GM19324 (cell line): ENCODE results near the gene TPPP2.
"Not testable (repeated sequence)": the region's sequence is repeated elsewhere in the genome, so short reads cannot be mapped to it uniquely, and the experiment has no call there.

ENCODE experiments used
- ATAC-seq: cut with Tn5 transposase; IDR thresholded peaks from one replicate; pipeline ENCODE4 v1.9.1; 2021; ENCODE audit warnings: mild to moderate bottlenecking, moderate library complexity; ENCODE audit not compliant: unreplicated experiment, low FRiP score

TPPP2 gene

DNA sequence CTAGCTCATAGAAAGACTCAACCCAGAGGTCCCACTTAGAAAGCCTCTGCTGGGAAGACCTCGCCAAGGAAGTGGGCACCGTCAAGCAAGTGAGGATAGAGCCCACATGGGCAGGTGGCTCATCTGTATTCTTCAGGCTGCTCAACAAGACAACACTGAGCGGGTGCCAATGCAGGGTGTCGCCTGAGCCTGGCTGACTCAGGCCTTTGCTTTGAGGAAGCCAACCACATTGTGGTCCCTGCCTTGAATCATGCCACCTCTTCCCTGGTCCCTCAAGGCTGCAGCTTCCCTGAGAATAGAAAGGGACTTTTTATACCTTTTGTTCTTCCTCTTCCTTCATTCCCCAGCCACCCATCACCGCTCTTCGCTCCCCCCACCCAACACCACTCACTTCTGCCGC is 6.7 kb downstream of the TPPP2 start:
- ATAC-seq = no peak

DNA sequence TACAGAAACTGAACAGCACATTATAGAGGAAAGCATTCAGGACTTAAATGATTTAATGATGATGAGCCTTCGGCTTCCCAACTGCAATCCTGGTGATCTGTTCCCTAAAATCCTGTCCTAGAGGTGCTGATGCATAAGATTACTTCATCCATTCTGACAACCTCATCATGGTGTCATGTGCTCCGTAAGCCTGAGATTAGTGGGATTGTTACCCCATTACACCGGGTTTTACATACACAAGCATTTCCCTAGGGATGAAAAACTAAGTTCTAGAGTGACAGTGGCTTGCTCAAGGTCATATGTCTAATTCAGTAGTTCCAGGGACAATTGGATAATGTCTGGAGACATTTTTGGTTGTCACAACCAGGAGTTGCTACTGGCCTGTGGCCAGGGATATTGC is 7.1 kb downstream of the TPPP2 start:
- no peak for ATAC-seq

DNA sequence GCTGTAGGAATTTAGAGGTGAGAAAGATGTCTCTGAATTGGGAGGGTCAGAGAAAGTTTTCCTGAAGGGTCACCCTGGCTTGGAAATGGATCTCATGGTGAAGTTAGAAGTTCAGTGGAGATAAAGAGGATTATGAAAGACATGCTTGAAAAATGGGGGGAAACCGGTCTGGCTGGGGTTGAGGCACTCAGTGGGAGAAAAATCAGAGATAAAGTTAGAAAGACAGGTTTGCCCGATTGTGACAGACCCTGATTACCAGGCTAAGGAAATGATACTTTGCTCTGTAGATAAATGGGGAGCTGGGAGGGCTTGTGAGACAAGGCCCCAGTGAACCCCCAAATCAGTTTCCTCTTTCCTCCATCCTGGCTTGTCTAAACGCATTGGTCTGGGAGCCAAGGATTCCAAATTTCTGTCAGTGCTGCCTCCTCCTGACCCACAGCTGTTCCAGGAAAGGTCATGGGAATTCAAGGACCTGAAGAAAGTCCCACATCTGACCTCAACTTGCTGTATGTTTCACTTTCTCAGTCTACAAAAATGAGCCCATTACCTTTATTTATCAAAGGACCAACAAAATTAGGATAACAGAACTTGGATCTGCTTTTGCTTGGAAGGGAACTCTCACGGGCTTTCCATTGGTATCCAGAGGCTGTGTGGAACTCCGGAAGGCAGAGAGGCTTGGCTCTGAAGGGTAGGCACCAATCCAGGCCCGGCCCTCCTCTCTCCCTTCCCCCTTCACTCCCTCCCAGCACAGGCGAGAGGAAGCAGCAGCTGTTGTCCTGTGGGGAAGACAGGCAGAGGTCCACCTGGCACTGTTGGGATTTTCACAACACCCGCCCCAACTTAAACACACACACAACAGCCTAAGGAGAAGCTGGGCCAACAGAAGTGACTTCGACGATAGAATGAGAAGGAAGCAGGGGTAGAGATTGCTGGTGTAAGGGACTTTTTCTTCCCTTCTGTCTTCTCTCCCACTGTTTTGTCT is 8.7 kb downstream of the TPPP2 start:
- ATAC-seq = no peak

GRCh38 chr14:21039585-21040369 is 9.8 kb downstream of the TPPP2 start:
- no peak for ATAC-seq

DNA sequence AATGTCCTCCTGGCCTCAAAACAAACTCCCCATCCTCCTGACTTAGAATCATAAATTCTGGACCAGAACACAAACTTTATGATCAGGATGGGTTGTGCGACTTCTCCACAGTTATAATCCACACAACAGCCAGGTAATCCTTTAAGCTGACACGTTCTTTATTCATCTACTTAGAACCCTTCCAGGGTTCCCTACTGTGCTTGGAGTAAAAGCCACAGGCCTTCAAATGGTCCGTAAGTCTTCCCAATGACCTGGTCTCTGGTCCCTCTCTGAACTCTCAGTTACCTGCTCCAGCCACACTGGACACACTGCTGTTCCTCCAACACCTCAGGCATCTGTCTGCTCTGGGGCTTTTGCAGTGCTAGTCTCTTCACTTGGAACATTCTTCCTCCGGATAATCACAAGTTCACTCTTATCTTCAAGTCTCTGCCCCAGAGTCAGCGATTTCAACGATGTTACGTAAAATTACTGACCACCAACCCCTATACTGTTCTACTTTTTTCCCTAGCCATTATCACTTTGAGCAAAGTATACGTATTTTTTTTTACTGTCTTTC is 10.4 kb downstream of the TPPP2 start:
- ATAC-seq = no peak

DNA sequence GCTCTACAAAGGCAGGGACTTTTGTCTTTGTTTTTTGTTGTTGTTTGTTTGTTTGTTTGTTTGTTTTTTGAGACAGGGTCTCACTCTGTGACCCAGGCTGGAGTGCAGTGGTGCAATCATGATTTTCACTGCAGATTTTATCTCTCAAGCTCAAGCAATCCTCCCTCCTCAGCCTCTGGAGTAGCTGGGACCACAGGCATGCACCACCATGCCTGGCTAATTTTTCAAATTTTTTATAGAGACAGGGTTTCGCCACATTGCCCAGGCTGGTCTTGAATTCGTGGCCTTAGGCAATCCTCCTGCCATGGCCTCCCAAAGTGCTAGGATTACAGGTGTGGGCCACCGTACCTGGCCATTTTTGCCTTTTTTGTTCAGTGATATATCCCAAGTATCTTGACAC is 10.9 kb downstream of the TPPP2 start:
- ATAC-seq = not testable (repeated sequence)

DNA sequence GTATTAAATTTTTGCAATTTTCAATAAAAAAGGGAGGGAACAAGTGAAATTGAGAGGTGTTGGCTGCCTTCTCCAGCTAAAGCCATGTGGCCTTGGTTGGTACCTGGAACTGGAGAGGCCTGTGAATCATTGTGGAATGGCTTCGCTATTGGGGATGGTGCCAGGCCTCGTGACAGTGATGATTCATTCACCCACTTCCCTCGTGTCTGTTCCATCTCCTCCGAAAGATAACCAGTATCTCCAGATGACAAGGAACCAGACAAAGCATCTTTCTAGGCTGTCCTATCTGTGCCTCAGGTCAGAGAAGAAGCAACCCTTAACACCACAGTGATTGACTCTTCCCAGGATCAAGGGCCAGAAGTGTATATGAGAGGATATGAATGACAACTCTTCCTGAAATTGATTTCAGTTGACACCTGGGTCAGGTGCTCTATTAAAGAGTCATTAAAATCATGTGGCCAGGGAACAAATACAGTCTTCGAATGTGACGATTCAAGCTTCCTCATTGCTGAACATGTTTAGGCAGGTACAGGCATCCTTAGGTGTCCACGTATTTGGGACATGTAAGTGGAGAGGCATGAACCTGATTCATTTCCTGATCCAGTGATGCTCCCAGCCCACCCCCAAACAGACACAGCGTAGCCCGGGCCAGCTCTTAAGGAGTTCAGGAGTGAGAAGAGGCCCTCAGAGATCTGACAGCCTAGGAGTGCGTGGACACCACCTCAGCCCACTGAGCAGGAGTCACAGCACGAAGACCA is 11.8 kb downstream of the TPPP2 start, which contains the start of gene RNASE7:
Gene RNASE7 (plus strand): TSS at position 687 of the 758 bp plus-strand sequence. CDS start 631 bp downstream, outside the sequence.
- no peak for ATAC-seq

DNA sequence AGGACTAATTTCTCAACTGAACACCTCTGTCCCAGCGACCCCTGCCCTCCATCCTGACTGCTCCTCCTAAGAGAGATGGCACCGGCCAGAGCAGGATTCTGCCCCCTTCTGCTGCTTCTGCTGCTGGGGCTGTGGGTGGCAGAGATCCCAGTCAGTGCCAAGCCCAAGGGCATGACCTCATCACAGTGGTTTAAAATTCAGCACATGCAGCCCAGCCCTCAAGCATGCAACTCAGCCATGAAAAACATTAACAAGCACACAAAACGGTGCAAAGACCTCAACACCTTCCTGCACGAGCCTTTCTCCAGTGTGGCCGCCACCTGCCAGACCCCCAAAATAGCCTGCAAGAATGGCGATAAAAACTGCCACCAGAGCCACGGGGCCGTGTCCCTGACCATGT is 12.9 kb downstream of the TPPP2 start:
- ATAC-seq = no peak

- ATAC-seq = no peak
These were observed 13.5 kb downstream of the TPPP2 start for GRCh38 chr14:21043387-21043973.

DNA sequence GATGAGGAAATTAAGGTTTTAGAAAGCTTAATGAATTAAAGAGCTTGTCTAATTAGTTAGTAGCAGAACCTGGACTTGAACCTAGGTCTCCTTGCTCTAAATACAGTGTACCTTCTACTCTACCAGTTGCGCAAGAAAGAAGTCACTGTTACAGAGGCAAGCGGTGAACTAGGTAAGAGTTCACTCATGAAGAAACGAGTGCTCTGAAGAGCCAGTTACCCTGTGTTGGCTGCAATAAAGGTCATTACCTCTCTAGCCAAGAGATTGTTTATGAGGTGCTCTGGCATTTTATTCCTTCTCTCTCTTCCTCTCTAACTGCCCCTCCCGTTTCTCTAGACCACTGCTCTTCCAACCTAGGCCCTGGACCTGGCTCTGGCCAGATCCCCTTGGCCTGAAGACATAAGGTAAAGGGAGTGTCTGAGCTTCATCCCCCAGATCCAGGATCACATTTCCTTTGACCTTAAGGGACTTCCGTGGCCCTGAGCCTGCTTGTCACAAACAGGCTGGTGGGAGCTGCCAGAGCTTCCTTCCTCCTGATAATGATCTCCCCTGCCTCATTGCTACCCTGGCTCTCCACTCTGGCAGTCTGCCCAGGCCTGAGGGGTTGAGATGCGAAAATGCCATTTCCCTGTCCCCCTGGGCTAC is 14.1 kb downstream of the TPPP2 start:
- ATAC-seq = no peak

DNA sequence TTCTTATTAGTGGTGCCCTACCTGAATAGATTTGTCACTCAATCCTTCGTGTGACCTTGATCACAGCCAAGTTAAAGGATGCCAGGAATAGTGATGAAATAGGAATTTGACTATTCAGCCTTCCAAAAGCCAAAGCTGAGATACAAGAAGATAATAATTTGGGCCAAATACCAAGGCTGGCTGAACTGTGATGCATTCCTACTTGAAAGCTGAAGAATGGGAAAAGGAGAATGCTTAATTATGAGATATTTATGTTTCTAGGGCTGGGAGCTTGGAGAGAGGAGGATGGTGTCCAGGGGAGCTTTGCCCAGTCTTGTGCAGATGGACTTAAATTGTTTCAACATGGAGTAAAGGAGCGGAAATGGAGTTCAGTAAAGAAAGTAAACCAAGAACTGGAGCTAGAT is 17.4 kb downstream of the TPPP2 start:
- no peak for ATAC-seq

DNA sequence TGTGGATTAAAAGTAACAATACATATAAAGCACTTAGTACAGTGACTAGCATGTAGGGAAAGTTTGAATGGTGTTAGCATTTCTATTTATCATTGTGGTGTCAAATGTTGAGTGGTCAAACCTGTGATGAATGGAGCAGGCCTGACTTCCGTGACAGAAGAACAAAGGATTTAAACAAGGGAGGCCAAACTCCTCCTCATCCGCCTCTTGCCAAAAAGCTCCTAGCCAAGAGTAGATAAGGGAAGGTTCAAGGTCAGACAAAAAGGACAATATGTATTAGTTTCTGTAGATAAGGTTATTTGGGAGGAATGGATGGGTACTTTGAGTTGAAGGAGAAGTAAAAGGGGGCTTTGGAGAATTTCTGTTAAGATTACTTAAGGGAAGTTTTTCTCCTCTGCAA is 18.6 kb downstream of the TPPP2 start:
- no peak for ATAC-seq

GRCh38 chr14:21049271-21049673 is 19.3 kb downstream of the TPPP2 start:
- ATAC-seq = no peak

GRCh38 chr14:21050597-21050996 is 20.6 kb downstream of the TPPP2 start:
- no peak for ATAC-seq

GRCh38 chr14:21053184-21054122 is 23.4 kb downstream of the TPPP2 start:
- ATAC-seq = no peak

GRCh38 chr14:21054123-21054767 is 24.2 kb downstream of the TPPP2 start:
- no peak for ATAC-seq

DNA sequence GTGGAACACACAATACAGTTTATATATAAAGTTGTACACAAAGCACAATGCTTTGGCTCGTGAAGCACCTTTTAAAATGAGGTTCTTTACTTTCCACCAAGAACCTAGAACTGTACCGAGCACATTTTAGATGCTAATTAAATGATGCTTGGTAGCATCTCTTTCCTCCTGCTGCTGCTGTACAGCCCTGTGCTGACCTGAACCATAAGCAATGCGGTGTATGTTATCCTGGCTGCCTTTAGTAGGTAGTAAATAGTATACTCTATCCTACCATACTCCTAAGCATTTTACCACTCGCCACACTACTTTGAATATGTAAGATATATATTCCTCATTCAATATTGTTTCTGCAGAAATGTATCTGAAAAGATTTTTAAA is 24.7 kb downstream of the TPPP2 start:
- no peak for ATAC-seq
